Liver (tissue), 9 donors: ENCODE results near the gene RCSD1. TPM values are rescaled to one million over a fixed set of nuclear protein-coding genes. Genes with fewer than 3 reads are reported as not detected.

ENCODE experiments used
- DNase-seq: peaks from one replicate; pipeline ENCODE4 v3.0.0-alpha.2; 2017; ENCODE audit warnings: low spot score
- H3K27ac ChIP-seq, 2 donors: one replicate each; pipeline ENCODE4 v1.7.0; 2013; ENCODE audit warnings: inconsistent platforms in 2 of 2, low read length in 2 of 2, control low read depth in 1 of 2, low read depth in 1 of 2, mild to moderate bottlenecking in 1 of 2
- H3K27me3 ChIP-seq, 4 donors: one replicate each; pipeline versions ENCODE4 v1.6.1 to v1.7.0; 2013; ENCODE audit warnings: low read length in 3 of 4, inconsistent platforms in 1 of 4, mild to moderate bottlenecking in 1 of 4, moderate library complexity in 1 of 4; ENCODE audit not compliant: control insufficient read depth in 4 of 4, insufficient read depth in 4 of 4
- H3K36me3 ChIP-seq, 4 donors: one replicate each; pipeline versions ENCODE4 v1.6.1 to v1.7.0; 2013; ENCODE audit warnings: low read length in 3 of 4, mild to moderate bottlenecking in 3 of 4, low read depth in 1 of 4, moderate library complexity in 1 of 4; ENCODE audit not compliant: control insufficient read depth in 4 of 4, insufficient read depth in 3 of 4
- H3K4me1 ChIP-seq, 4 donors: one replicate each; pipeline versions ENCODE4 v1.6.1 to v1.7.0; 2013; ENCODE audit warnings: low read length in 3 of 4, mild to moderate bottlenecking in 3 of 4, moderate library complexity in 1 of 4; ENCODE audit not compliant: control insufficient read depth in 4 of 4, insufficient read depth in 4 of 4
- H3K4me3 ChIP-seq, 3 donors: one replicate each; pipeline versions ENCODE4 v1.6.1 to v1.7.0; 2013; ENCODE audit warnings: low read length in 3 of 3, control low read depth in 1 of 3, low read depth in 1 of 3, mild to moderate bottlenecking in 1 of 3
- H3K9ac ChIP-seq, 2 donors: one replicate each; pipeline ENCODE4 v1.7.0; 2013; ENCODE audit warnings: low read length in 2 of 2, mild to moderate bottlenecking in 2 of 2, moderate library complexity in 2 of 2, control low read depth in 1 of 2, low read depth in 1 of 2
- H3K9me3 ChIP-seq, 4 donors: one replicate each; pipeline versions ENCODE4 v1.6.1 to v1.7.0; 2013; ENCODE audit warnings: low read length in 3 of 4; ENCODE audit not compliant: control insufficient read depth in 4 of 4
- EGR1 ChIP-seq, 2 donors: IDR thresholded peaks; 2 replicates each; pipeline ENCODE4 v1.6.1; 2016 to 2018; ENCODE audit warnings: antibody characterized with exemption in 2 of 2, low read depth in 2 of 2
- FOXA2 ChIP-seq: IDR thresholded peaks from 2 replicates; pipeline ENCODE4 v1.6.1; 2016; ENCODE audit warnings: antibody characterized with exemption
- GABPA ChIP-seq, 2 donors: IDR thresholded peaks in 1 of 2; conservative IDR thresholded peaks in 1 of 2; 2 replicates each; pipeline ENCODE4 v1.6.1; 2016; ENCODE audit warnings: antibody characterized with exemption in 2 of 2, mild to moderate bottlenecking in 1 of 2, moderate library complexity in 1 of 2
- HNF4A ChIP-seq, 2 donors: conservative IDR thresholded peaks; 2 replicates each; pipeline ENCODE4 v1.6.1; 2016; ENCODE audit warnings: antibody characterized with exemption in 2 of 2, mild to moderate bottlenecking in 2 of 2
- HNF4G ChIP-seq: IDR thresholded peaks from 2 replicates; pipeline ENCODE4 v1.6.1; 2016; ENCODE audit warnings: antibody characterized with exemption
- JUND ChIP-seq, 2 donors: IDR thresholded peaks; 2 replicates each; pipeline ENCODE4 v1.6.1; 2016; ENCODE audit warnings: antibody characterized with exemption in 2 of 2
- NR2F2 ChIP-seq: IDR thresholded peaks from 2 replicates; pipeline ENCODE4 v1.6.1; 2016; ENCODE audit warnings: antibody characterized with exemption
- RAD21 ChIP-seq, 2 donors: IDR thresholded peaks; 2 replicates each; pipeline ENCODE4 v1.6.1; 2016; ENCODE audit warnings: antibody characterized with exemption in 2 of 2, mild to moderate bottlenecking in 2 of 2
- REST ChIP-seq: IDR thresholded peaks from 2 replicates; pipeline ENCODE4 v1.6.1; 2016; ENCODE audit warnings: antibody characterized with exemption, mild to moderate bottlenecking
- RXRA ChIP-seq, 2 donors: IDR thresholded peaks; 2 replicates each; pipeline ENCODE4 v1.6.1; 2017 to 2018; ENCODE audit warnings: antibody characterized with exemption in 2 of 2, mild to moderate bottlenecking in 1 of 2
- SP1 ChIP-seq: IDR thresholded peaks from 2 replicates; pipeline ENCODE4 v1.6.1; 2018; ENCODE audit warnings: antibody characterized with exemption, mild to moderate bottlenecking
- TAF1 ChIP-seq: conservative IDR thresholded peaks from 2 replicates; pipeline ENCODE4 v1.6.1; 2016; ENCODE audit warnings: antibody characterized with exemption, mild to moderate bottlenecking
- ZBTB33 ChIP-seq: IDR thresholded peaks from 2 replicates; pipeline ENCODE4 v1.6.1; 2016; ENCODE audit warnings: antibody characterized with exemption
- WGBS: extraction: QIAGEN DNeasy Blood & Tissue Kit; methylation state at CpG from one replicate; pipeline ENCODE4 v1.1.7; 2013; 5-methylcytosine and 5-hydroxymethylcytosine counted together
- polyA plus RNA-seq, 2 donors: library from polyadenylated mRNA; stranded (reverse) in 1 of 2; unstranded in 1 of 2; fragments of 200-250 nt in 1 of 2; fragments of >200 nt in 1 of 2; fragmentation: Nextera tagmentation in 1 of 2; extraction: Ambion mirVana in 1 of 2; gene quantifications; one replicate each; pipeline versions ENCODE4 v1.2.1 to v1.2.3, GENCODE V29; 2013 to 2015
- total RNA-seq, 2 donors: library from RNA; depleted of rRNA; stranded (reverse); fragments of >200 nt; gene quantifications; one replicate each; pipeline ENCODE4 v1.2.3, GENCODE V29; 2014
- donor health status: healthy.
- donor health status: healthy.
- donor health status: healthy.
- donor health status: healthy.
- donor health status: healthy.

RCSD1 gene
- total and polyA plus RNA-seq, 4 donors: 3.1 to 15.0 (median 6.0) TPM

GRCh38 chr1:167728818-167729410 lies 98.9 kb downstream of the RCSD1 start:
- 93% methylated on average over 8 of the region's 8 CpGs for WGBS
- Histone ChIP-seq H3K27ac (no peak overlapping the region), H3K9me3 (no peaks in the 10 kb centered on the region), H3K27me3 (no peaks in the 10 kb centered on the region), H3K36me3 (peaks cover 0 to 3% (median 0%) of the 10 kb centered on the region in 4 donors), H3K9ac (no peak overlapping the region), H3K4me3 (no peak overlapping the region), H3K4me1 (peaks cover 0 to 1% (median 0%) of the 10 kb centered on the region in 4 donors)
- no peak for DNase-seq
- TF ChIP-seq SP1 (no peak), HNF4G (no peak), FOXA2 (no peak), RXRA (IDR thresholded peaks at IDR 0.05) (no peak), NR2F2 (no peak), ZBTB33 (no peak), EGR1 (IDR thresholded peaks at IDR 0.05; ENCODE audit: low read depth in 2 of 2) (no peak), REST (no peak)

- peaks cover 0 to 3% (median 0%) of the 10 kb centered on the region in 4 donors for H3K36me3 ChIP-seq
- 98% methylated on average over 4 of the region's 4 CpGs for WGBS
- no peaks in the 10 kb centered on the region for H3K9me3 ChIP-seq
- TF ChIP-seq REST: no peak
- TF ChIP-seq JUND (IDR thresholded peaks at IDR 0.05): no peak
- no peak for TF ChIP-seq EGR1 (IDR thresholded peaks at IDR 0.05; ENCODE audit: low read depth in 2 of 2)
- TF ChIP-seq HNF4A (conservative IDR thresholded peaks at IDR 0.05): no peak
- TF ChIP-seq GABPA (IDR thresholded peaks at IDR 0.05 in 1 of 2, conservative IDR thresholded peaks at IDR 0.05 in 1 of 2): no peak
- no peak for TF ChIP-seq TAF1
- no peak for TF ChIP-seq RAD21 (IDR thresholded peaks at IDR 0.05)
- H3K9ac ChIP-seq: no peak overlapping the region
- H3K4me1 ChIP-seq: peaks cover 0 to 4% (median 0%) of the 10 kb centered on the region in 4 donors
- H3K27ac ChIP-seq: no peak overlapping the region
- no peak for DNase-seq
- no peaks in the 10 kb centered on the region for H3K27me3 ChIP-seq
- H3K4me3 ChIP-seq: no peak overlapping the region
These were observed 104.2 kb downstream of the RCSD1 start for GRCh38 chr1:167734227-167734626.
